ENCODE measurements around the gene AFDN.

The AFDN gene

GRCh38 chr6:167980911-167981580 is 154.3 kb downstream of the AFDN start:
- DNase-seq, result no peak

- DNase-seq, result no peak
These were observed 155.3 kb downstream of the AFDN start for GRCh38 chr6:167981916-167982462.

- DNase-seq, result no peak
These were observed 157.5 kb downstream of the AFDN start for GRCh38 chr6:167984144-167984719.

GRCh38 chr6:167984876-167985604 is 158.3 kb downstream of the AFDN start:
- DNase-seq, result no peak

DNA sequence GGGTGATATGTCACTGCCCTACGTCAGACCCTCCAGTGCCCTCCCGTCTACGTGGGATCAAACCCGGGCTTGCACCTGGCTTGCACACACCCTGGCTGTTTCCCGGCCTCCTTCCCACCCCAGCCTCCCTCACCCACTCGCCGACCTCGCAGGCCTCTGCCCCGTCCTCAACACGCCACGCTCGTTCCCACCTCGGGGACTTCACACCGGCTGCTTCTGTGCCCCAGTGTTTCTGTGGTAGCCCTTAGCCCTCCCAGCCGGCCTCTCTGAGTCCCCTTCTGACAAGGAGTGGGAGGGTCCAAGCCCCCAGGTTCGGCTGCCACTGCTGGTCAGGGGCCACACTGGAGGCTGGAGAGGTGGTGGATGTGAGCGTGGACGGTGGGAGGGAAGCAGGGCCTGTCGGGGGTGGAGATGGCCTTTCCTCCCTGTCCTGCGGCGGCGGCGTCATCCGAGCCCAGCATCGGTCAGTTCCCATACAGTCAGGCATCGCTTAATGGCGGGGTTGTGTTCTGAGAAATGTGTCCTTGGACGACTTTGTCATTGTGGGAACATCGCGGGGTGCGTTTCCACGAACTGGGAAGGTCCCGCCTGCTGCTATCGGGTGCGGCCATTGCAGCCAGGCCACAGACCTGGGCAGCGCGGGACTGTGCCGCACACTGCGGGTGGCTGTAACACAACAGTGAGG is 159.3 kb downstream of the AFDN start:
- no peak for DNase-seq

- DNase-seq, result no peak
These were observed 160.9 kb downstream of the AFDN start for GRCh38 chr6:167987396-167988153.

- DNase-seq, result no peak
These were observed 161.4 kb downstream of the AFDN start for GRCh38 chr6:167988154-167988495.

DNA sequence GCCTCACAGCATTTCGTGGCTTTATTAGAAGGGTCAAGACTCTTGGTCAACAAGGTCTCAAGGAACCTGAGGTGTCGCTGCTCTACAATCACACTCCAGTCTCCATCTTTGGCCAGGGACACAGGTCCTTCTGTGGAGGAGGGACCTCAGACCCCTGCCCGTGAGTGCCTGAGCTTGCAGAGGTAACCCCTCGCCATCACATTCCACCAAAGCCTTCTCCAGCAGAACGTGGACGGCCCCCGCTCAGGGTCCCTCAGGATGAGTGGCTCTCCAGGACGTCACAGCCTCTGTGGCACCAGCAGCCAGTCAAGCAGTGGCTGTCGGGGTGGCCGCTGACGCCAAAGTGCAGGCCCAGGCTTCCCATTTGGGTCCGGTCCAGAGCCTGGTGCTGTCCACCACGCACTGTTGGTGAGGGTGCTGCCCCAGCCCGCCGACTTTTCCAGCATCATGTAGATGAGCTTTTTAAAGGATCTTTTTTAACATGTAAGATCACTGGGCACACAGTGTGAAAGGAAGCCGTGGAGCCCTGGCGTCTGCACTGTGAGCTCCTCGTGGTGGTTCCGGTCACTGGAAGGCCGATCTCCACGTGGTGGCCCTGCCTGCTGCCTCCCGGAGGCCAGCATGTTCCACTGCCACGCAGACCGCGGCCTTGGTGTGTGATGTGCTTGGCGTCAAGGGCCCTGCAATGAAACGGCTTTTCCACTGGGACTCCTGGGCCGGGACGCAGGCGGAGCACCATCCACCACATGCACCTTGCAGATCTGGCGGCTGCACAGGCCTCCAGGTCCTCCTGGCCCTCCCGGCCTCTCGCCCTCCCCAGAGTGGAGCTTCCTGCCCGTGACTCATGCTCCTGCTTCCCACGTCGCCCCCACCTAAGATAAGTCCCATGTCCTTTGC is 162.5 kb downstream of the AFDN start:
- no peak for DNase-seq

- no peak for DNase-seq
These were observed 163.6 kb downstream of the AFDN start for GRCh38 chr6:167990016-167990945.

- no peak for DNase-seq
These were observed 166.5 kb downstream of the AFDN start for GRCh38 chr6:167993169-167993568.

GRCh38 chr6:167993831-167994230 is 167.1 kb downstream of the AFDN start:
- DNase-seq, result no peak

- no peak for DNase-seq
These were observed 168.6 kb downstream of the AFDN start for GRCh38 chr6:167995302-167995701.

- DNase-seq, result no peak
These were observed 169.0 kb downstream of the AFDN start for GRCh38 chr6:167995731-167996151.

DNA sequence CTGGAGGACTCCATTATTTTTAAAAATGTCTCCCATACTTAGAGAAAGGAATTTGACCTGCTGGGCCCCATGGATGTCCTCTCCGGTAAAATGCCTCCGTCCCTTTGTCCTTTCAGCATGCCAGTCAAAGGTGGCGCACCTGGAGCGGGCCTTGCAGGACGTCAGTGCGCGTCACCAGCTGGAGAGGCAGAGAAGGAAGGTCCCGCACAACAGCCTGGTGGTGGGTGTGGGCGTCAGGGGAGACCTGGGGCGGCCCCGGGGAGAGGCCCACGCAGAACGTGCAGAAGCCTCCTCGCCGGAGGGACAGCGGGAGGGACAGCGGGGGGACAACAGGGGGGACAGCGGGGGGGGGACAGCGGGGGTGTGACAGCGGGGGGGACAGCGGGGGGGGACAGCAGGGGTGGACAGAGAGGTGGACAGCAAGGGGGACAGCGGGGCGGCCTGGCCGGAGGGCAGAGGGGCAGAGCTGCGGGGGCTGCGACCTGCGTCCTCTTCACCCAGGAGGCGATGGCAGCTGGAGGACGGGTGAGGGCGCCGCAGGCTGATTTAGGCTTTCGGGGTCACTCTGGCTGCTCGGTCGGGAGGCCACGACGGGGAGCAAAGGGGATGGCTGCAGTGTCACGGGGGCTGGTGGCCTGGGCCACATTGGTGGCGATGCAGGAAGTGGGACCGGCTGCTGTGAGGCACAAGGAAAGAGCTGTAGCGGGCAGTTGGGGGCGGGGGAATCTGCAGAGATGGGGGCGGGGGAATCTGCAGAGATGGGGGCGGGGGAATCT is 169.9 kb downstream of the AFDN start:
- DNase-seq, result no peak

GRCh38 chr6:167997642-167998041 is 170.9 kb downstream of the AFDN start, which contains the start of gene KIF25:
Gene KIF25 (plus strand): TSS chr6:167997671. CDS start chr6:168029586, 31,915 bp downstream.
- DNase-seq, result no peak

- no peak for DNase-seq
These were observed 171.5 kb downstream of the AFDN start for GRCh38 chr6:167998215-167998614.

- no peak for DNase-seq
These were observed 173.7 kb downstream of the AFDN start for GRCh38 chr6:168000198-168001028.

- no peak for DNase-seq
These were observed 174.3 kb downstream of the AFDN start for GRCh38 chr6:168001029-168001332.
